GDM1 (cell line): Measurements from ENCODE around the gene NR2F2.

Experiments used
- DNase-seq: peaks from one replicate; lab custom pipeline; 2025; lab: John Stamatoyannopoulos, UW

The NR2F2 gene

GRCh38 chr15:96316953-96317629 is 13.4 kb upstream of the NR2F2 start:
- DNase-seq = no peak

- DNase-seq = no peak
Observed at GRCh38 chr15:96320107-96320506, 10.4 kb upstream of the NR2F2 start.

GRCh38 chr15:96320703-96321638 is 9.5 kb upstream of the NR2F2 start:
- DNase-seq = no peak

- no peak for DNase-seq
Observed at GRCh38 chr15:96321639-96322535, 8.6 kb upstream of the NR2F2 start.

- DNase-seq = no peak
Observed at GRCh38 chr15:96322536-96323318, 7.8 kb upstream of the NR2F2 start.

GRCh38 chr15:96323319-96324145 is 7.0 kb upstream of the NR2F2 start:
- DNase-seq = no peak

GRCh38 chr15:96324192-96324895 is 6.2 kb upstream of the NR2F2 start:
- DNase-seq = no peak

GRCh38 chr15:96324940-96325540 is 5.5 kb upstream of the NR2F2 start:
- no peak for DNase-seq

- DNase-seq = no peak
Observed at GRCh38 chr15:96325541-96326327, 4.8 kb upstream of the NR2F2 start.

- no peak for DNase-seq
Observed at GRCh38 chr15:96326328-96327154, 4.0 kb upstream of the NR2F2 start.

GRCh38 chr15:96327155-96327741 is 3.3 kb upstream of the NR2F2 start:
- no peak for DNase-seq

GRCh38 chr15:96328181-96328876 is 2.2 kb upstream of the NR2F2 start:
- no peak for DNase-seq

- DNase-seq = no peak
Observed at GRCh38 chr15:96328877-96329195, 1.7 kb upstream of the NR2F2 start.

GRCh38 chr15:96329403-96329981 is 1.0 kb upstream of the NR2F2 start:
- no peak for DNase-seq

GRCh38 chr15:96330064-96330449 is 443 bp upstream of the NR2F2 start:
- no peak for DNase-seq

GRCh38 chr15:96331144-96331944 is 844 bp downstream of the NR2F2 start:
- DNase-seq = no peak
